Endothelial cell of hepatic sinusoid (primary cell): Measurements from ENCODE around the gene KRTAP10-12.

Source experiments
- in situ Hi-C: cut with HindIII; loops from 2 replicates; pipeline ENCODE4 v1.10.0; 2017; ENCODE audit warnings: low sequenced_read_pairs

Gene KRTAP10-12

DNA sequence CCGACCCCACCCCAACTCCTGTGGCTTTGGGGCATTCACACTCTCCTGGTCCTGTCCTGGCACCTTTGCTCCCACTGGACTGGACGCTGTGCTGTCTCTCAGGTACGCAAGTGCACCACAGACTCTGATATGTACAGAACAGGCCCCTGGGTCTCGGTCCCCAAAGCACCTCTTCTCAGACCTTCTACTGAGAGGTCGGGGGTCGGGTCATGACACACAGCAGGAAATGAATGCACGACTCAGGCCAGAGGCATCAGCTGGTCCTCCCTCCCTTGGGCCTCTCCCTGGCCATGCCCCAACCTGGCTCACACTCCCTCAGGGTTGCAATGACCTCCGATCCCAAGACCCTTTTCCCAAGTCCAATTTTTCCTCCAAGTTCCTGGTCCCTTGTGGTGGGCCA lies 1.8 kb upstream of the KRTAP10-12 start:
- in situ Hi-C loops, result no loop called here

DNA sequence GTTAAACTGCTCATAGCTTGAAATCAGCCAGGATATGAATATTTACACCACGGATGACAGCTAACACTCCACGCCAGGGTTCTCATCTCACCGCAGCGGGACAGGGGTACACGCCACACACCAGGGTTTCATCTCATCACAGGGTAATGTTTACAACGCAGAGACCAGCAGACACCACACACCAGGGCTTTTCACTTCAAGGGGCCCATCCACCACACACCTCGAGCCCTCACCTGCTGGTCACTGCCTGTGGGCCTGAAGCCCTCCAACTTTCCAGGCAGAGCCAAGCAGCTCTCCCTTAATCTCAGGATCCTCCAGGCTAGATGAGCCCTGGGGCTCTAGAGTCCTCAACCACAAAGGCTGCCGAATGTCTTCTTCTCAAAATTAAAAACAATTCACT lies 1.3 kb upstream of the KRTAP10-12 start:
- in situ Hi-C loops, result no loop called here

DNA sequence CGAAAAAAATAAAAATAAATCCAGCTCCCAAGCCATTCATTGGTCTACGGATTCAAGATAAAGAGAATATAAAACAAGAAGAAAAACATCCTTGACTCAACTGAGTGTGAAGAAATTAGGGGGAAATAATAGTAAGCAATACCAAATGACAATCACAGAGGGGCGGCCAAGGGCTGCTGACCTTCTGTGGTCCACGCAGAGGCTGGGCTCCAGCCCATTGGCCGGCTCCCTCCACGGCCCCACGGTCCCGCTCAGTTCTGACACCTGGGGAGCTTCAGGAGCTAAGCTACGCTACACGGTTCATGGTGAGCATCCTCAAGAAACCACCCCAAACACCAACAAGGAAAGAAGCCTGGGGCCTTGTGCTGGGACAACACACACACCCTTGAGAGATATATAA lies 400 bp upstream of the KRTAP10-12 start:
- in situ Hi-C loops, result no loop called here

DNA sequence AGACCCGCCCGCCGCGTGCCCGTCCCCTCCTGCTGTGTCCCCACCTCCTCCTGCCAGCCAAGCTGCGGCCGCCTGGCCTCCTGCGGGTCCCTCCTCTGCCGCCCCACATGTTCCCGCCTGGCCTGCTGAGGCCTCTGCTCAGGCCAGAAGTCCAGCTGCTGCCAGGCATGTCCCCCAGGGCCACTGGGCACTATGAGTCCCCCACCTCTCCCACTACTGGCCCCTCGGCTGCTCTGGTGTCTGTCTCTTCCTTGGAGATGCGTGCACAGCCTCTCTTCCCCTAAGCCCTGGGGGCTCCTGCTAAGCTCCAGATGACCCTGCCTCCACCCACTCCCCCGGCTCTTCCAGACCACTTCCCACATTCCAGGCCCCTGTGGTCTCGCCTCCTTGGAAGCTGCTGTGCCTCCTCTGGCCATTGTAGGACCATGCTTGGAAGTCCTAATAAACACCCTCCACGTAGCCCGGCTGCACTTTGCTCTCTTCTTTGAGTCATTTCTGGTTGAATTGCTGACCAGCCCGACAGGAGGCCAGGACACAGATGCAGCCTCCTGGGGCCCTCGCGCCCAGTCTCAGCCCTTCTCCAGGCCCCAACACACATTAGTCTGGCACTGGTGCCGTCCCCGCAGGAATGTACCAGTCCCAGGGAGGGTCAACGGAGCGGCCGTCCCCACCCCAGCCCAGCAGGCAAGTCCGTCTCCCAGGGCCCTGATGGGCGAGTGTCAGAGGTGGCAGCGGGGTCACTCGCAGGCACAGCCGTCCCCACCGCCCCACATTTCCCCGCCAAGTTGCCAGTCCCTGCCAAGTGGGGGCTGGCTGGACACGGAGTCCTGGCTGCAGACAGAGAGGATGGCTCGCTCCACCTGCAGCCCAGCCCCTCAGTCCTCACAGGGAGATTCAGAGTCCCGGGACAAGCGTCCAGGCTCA lies 1.1 kb downstream of the KRTAP10-12 start:
- in situ Hi-C loops, result no loop called here

DNA sequence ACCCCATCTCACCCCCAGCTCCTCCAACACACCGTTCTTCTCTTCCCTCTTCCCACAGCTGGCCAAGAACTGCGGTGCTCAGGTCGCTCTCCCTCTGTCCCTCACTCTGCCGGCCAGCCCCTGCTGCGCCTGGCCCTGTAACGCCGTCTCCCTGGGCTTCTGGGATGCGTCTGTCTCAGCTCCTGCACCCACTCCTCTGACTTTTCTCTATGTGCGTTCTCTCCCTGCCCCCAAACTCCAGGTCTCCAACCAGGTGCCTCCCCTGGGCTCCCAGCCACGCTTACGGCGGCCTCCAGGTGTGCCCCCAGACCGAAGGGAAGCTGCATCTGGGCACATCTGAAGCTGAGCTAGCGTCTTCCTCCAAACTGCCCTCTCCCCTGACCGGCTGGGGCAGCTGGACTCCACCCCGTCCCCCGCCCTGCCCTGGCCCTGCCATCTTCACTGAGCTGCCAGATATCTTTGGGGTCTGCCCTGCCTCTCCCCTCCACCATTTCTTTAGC lies 2.6 kb downstream of the KRTAP10-12 start:
- in situ Hi-C loops, result no loop called here

DNA sequence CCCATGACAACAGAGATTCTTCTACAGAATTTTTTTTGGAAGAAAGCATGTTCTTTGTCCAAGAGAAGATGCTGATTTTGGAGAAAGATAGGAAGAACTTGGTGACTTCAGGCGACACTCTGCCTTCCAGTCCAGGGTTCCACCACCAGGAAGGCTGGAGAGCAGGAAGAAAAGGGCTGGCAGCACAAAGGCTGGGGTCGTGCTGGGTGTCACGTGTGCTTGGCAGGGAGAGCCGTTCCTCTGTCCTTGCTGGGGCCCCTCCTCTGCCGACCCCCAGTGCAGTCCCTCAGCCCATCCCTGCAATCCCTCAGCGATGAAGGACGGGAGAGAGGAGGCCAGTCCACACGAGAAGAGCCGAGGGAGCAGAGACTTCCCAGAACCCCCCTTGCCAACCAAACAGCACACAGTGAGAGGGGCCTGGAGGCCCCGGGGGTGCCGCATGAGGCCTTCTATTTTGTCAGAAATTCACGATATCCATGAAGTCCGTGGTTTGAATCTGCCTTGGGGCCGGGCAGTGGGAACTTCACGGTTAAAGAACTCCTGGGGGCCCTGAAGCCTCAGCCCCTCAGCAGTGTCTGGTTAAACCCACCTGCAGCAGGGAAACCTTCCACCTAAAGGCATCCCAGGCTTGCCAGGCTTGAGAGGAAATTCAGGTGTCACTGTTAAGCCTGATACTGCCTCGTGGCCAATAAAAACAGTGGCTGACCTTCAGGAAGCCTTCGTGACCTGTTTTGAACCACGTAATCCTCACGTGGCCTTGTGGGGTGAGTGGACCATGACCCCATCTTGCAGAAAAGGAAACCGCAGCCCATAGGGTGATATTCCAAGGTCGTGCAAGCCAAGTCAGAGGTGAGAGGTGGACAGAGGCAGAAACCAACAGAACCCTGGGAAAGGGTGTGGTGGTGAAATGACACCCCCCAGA lies 3.4 kb downstream of the KRTAP10-12 start:
- in situ Hi-C loops, result no loop called here

DNA sequence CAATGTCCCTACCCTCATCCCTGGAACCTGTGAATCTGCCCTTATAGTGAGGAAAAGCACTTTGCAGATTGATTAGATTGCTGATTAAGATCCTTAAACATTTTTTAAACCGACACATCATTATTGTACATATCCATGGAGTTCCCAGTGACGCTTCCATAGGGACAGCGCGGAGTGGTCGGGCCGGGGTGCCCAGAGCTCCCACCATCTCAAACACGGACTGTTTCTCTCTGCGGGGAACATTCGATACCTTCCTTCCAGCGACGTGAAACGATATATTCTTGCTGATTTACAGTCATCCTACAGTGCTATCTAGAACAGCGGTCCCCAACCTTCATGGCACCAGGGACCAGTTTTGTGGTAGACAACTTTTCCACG lies 4.0 kb downstream of the KRTAP10-12 start:
- in situ Hi-C loops, result no loop called here

DNA sequence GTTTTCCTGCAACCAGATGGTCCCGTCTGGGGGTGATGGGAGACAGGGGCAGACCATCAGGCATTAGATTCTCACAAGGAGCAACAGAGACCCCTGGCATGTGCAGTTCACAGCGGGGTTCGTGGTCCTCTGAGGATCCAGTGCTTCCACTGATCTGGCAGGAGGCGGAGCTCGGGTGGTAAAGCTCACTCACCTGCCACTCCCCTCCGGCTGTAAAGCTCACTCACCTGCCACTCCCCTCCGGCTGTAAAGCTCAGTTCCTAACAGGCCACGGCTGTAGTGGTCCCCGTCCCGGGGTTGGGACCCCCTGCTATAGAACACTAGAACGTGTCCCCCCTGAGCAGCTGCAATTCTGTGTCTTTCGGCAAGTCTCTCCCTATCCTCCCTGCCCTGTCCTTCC lies 4.6 kb downstream of the KRTAP10-12 start:
- in situ Hi-C loops, result no loop called here

DNA sequence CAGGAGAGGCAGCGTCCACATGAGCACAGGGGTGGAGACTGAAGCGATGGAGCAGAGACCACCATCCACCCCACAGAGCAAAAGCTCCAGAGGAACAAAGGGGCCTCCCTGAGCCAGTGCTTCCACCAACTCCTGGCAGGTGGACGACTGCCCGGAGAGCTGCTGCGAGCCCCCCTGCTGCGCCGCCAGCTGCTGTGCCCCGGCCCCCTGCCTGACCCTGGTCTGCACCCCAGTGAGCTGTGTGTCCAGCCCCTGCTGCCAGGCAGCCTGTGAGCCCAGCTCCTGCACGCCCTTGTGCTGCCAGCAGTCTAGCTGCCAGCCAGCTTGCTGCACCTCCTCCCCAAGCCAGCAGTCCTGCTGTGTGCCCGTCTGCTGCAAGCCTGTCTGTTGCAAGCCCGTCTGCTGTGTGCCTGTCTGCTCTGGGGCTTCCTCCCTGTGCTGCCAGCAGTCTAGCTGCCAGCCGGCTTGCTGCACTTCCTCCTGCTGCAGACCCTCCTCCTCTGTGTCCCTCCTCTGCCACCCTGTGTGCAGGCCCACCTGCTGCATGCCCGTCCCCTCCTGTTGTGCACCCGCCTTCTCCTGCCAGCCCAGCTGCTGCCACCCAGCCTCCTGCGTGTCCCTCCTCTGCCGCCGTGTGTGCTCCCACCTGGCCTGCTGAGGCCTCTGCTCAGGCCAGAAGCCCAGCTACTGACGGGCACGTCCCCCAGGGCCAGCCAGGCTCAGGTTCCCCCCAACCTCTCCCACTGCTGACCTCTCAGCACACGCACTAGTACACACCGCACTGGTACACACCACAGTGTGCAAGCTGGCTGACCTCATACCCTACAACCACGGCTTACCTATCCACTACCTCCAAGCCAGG lies 5.4 kb downstream of the KRTAP10-12 start:
- in situ Hi-C loops, result no loop called here

DNA sequence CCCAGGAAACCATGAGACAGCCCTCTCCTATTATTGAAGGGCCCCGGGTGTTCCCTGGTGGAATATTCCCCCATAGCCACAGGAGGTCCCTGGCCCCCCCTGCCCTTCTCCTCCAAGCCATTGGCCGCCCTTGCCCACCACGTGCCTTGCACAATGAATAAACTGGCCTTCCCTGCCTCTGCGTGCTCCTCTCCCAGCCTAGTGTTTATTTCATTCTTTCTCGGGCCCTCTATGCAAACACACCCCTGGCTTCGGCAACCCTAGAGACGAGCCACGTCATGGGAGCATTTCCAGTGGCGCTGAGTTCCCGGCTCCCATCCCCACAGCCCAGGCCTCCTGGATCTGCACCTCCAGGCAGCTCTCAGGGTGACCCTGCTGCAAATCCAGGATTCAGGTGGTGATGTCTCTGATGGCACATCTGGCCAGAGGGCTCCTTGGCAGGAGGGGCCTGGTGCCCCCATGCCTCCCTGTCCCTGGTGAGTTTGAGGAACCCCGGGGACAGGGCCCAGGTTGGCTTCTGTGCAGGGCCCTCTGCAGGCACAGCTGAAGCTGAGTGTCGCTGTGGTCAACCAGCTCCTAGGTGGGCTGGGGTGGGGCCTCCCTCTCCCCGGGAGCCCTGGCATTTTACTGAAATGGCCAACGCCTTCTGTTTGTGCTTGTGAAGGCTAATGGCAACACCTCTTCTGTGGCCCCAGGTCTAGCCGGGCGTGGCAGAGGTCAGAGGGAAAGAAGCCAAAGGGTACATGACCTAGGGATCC lies 6.2 kb downstream of the KRTAP10-12 start:
- in situ Hi-C loops, result no loop called here

DNA sequence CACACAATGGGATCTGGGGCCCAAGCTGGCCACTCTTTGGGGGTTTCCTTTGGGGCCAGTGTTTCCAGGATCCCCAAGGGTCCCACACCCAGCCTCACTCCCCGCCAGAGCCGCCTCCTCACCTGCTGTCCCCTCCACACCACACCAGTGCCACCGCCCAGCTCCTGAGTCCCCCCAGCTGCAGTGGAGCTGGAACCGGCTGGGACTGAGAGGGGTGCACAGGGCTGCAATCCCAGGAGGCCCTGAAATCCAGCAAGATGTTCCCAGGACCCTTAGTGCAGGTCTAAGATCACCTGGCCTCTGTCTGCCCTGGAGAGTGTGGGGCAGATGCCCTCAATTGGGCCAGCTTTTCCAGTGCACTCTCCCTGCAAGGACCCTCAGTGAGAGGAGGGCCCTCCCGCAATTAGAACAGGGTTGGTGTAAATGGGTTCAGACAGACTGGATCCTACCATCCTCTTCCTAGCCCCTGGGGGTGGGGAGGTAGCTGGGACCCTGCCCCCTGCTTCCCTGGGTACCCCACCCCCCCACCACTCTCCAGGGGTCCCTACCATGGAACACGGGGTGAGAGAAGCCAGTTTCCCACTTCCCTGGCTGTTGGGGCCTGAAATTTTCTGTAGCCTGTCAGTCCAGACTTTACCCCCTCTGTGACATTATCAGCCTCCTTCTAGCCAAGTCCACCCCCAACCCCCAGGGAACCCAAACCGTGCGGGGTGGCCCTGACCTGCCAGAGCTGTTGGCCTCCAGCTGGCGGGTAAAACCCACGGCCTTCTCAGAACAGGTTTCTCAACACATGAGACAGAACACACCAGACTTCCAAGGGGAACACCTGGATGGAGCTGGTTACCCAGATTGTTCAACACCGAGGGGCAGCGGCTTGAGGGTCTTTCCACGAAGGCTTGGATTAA lies 7.0 kb downstream of the KRTAP10-12 start:
- in situ Hi-C loops, result no loop called here

DNA sequence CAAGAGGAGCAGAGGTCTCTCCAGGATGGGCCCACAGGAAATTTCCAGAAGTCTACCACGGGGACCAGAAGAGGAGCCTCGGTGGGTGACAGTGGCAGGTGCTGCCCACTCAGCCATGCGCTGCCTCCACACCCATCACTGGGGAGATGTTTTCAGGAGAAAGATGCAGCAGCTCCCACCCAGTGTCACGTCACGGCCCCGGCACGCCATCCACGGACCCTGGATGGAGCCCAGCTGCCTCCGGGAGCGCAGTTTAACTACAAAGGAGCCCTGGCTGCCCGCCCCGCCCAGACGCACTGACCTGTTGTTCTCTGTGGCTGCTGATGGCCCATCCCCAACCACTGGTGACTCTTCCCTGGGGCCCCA lies 7.6 kb downstream of the KRTAP10-12 start:
- in situ Hi-C loops, result no loop called here

DNA sequence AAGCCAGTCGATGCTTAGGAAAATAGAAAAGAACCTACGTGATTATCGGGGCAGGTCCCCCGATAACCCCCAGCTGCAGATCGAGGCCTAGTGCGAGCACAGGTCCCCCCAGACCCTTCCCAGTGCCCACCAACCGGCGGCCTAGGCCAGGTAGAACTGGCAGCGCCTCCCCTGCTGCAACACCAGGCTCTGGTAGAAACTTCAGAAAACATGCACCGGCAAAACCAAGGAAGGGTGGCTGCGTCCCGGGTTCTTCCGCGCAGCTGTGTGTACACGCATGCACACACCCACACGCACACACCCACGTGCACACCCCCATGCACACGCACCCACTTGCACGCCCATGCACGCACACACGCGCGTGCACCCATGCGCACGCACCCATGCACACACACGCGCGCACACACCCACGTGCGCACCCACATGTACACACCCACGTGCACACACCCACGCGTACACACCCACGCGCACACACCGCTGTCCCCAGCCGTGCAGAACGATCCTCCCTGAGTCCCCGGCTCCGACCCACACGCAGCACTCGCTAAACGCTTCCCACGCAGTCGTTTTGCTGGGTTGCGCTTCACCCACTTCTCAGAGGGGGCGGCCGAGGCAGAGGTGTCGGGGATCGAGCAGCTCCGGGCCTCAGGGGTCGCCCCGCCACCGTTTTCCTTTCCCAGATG lies 9.2 kb downstream of the KRTAP10-12 start:
- in situ Hi-C loops, result no loop called here

DNA sequence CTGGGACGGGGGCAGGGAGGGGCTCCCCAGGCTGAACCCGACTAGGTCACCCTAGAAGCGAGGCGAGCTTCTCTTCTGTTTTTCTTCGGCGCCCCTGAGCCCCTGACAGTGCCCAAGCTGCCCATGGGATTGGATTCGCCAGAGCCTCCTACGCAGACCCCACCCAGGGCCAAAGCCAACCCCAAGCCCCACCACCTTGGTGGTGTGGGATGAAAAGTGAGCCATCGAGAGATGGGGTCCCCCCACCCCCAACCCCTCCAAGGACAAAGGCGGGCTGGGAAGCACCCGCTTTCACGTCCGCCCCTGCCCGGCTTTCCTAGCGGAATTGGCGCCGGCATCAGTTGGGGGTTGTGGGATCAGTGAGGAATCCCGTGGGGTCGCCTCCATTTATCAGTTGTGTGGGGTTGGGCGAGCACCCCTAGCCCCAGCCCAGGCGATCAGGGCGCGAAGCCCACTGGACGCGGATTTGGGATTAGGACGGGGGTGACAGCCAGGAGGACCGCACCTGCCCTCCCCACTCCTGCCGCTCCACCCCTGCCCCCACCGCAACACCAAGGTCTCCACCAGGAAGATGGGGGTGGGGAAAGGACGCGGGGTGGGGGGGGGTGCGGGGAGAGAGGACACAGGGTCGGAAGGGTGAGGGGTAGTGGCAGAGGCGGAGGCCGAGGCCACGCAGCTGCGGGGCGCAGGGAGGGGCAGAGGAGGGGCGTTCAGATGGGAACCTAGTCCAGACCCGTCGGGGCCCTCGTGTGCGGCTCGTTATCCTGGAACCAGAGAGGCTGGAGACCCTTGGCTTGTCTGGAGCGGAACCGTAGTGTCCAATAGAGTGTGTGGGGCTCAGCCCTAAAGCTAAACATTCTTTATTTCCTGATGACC lies 10.0 kb downstream of the KRTAP10-12 start:
- in situ Hi-C loops, result no loop called here

DNA sequence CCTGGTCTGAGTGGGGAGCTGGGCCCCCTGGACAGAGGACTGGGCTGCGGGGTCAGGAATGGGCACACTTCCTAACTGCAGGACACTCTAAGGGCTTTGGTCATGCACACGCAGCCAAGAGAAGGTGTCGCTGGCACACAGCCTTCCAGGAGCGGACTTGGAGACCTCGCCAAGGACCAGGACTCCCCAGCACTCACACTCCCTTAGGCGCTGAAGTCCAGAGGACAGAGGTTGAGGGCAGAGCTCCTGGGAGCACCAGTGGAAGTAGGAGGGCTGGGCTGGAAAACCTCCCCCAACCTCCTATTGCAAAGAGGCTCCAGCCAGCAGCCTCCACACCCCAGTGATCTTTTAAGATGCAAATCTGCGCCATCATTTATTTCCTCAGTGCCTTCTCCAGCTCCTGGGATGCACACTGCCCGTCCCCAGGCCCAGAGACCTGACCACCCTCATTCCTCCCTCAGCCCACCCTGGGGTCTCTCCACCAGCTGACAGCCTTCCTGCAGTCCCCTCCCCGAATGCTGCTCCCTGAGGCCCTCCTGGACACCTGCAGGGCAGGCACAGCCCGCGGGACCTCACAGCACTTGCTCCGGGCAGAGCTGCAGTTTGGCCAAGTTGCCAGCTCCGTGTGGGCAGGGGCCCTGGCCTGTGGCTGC lies 11.4 kb downstream of the KRTAP10-12 start:
- in situ Hi-C loops, result no loop called here

DNA sequence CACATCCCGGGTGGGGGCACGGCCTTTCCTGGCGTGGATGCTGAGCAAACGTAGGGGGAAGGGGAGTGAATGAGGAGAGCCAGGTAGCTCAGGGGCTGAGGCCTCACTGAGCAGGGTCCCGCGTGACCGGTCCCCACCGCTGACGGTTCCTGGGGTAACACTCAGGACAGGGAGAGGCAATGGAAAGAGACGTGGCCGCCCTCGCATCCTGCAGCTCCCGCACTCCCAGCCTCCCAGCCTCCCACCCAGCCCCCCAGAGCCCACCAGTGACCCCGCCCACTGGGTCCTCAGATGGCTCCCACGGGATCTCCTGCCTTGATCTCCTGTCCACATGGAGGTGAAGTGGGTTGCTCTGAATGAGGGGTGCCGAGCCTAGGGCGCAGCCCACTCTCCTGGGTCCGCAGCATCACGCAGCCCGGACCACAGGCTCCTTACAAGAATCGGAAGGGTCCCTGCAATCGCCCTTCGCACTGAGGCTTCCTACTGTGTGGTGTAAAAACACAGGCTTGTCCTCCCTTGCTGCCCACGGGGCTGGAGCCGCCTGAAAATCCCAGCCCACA lies 12.0 kb downstream of the KRTAP10-12 start:
- in situ Hi-C loops, result no loop called here
